Left kidney (tissue), 2 donors: ENCODE data around the gene RPS10. TPM values are rescaled to one million over a fixed set of nuclear protein-coding genes. Genes with fewer than 3 reads are reported as not detected.
A peak's percentile ranks its signal among the peaks of the same experiment; 100 is the strongest.

Experiments
- DNase-seq: peaks from one replicate; pipeline ENCODE4 v3.0.0-alpha.2; 2013
- polyA plus RNA-seq: library from polyadenylated mRNA; unstranded; fragments of 120-200 nt; gene quantifications from one replicate; pipeline ENCODE4 v1.2.1, GENCODE V29; 2013; ENCODE audit not compliant: insufficient read length

Gene RPS10
- polyA plus RNA-seq, 1 donor: 1,078 TPM

DNA sequence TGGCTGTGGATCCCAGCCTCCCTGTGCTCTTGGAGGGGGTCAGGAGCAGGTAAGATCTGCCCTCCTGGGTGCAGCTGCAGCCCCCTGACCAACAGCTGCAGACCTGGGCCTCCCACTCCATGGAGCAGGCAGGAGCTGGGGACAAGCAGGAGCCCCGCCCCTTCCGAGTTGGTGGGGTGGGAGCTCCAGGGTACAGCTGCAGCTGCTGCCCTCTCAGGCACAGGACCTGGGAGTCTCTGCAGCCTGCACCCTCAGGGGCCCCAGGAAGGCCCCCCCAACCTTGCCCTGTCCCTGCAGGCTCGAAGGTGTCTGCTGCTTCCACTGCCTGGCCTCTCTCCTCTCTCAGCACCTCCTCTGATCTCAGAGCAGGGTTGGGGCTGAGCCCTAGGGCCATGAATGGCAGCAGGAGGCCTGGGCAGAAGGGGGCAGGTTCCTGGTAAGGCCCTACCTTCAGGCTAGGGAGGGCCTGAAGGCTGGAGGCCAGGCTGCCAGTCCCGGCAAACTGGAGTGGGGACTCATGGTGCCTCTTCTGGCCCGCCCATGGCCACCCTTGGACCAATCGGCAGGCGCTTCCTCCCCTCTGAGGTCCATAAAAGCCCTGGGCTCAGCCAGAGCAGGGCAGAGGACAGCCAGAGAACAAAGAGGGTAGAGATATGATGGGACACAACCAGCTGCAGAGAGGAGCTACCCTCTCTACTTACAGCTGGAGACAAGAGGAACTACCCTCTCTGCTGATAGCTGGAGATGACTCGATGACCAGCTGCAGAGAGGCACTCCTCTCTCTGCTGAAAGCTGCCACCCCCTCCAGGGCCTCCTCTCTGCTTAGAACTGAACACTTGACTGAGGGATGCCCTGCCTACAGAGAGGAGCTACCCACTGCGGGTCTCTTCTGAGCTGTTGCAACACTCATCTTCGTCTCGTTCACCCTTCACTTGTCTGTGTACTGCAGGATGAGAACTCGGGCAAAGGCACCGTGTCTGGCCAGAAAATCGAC is 32.2 kb upstream of the RPS10 start:
- DNase-seq: no peak

DNA sequence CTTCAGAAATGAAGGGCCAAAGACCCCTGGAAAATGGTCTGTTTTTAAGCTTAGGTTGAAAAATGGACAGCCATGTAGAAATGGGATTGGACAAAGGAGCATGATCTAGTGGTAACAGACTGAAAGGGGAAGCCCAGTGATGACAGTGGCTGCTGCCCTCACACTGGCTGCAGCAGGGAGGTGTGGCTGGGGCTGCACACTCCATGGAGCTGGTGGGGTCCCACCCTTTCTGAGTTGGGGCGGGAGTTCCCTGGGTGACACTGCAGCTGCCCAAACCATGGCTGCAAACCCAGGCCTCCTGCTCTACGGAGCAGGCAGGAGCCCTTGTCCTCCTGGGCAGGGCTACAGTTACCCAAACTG is 31.5 kb upstream of the RPS10 start:
- no peak for DNase-seq

DNA sequence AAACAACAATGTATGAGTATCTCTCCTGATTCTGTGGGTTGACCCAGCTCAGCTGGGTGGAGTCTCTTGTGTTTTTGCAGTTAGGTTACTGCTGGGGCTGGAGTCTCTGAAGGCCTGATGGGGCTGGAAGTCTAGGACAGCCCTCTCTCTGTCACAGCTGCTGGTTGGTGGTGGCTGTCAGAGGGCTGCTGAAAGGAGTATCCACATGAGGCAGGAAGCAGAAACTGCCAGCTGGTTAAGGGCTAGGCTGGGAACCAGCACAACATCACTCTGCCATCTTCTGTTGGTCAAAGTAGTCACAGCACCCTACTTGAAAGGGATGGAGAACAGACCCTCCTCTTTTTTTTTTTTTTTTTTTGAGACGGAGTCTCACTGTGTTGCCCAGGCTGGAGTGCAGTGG is 30.0 kb upstream of the RPS10 start:
- DNase-seq: no peak

DNA sequence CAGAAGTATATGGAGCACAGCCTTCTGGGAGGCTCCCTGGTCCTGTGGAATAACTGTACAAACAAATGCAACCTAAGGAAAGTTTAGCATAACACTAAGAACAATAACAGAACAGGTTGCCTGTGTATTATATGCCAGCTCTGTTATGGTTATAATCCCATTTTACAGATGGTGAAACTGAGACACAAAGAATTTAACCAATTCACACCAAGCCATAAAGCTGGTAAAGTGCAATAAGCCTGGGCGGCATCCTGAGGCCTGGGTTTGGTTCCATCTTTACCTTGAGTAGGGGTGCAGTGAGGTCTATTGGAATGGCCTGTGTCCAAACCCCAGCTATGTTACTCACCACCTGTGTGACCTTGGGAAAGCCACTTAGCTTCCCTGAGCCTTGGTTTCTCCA is 25.3 kb upstream of the RPS10 start:
- no peak for DNase-seq

DNA sequence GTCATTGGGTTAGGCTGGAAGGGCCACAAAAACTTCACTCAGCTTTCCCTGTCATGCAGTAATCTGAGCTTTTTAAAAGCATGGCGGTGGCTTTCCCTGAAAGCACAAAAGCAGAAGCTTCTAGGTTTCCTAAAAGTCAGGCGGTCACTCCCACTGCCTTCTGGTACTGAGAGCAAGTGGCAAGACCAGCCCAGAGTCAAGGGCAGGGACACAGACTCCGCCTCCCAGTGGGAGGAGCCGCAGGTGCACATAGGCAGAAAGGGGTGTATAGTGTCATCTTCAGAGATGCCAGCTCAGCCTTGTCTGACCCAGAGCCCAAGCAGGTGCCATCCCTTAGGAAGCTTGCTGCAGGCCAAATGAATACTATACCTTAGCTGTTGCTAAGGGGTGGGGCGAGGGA is 22.0 kb upstream of the RPS10 start:
- peak; percentile 57 for DNase-seq

DNA sequence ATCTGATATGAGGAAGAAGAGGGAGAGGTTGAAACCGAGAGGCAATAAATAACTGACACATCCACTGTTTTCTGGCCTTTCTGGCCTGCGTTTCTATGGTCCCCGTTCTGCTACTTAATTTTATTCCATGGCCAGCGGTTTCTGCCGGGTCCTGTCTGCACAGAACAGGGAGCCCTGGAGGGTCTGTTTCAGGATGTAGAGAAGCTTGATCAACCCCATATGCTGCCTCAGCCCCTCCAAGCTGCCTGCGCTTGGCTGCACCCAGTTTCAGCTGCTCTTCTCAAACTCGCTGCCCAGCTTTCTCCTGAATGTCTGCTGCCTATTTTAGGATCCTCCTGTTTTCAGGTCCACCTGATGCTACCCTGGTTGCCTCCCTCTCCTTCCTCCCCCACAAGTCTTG is 21.5 kb upstream of the RPS10 start:
- peak; percentile 56 for DNase-seq

DNA sequence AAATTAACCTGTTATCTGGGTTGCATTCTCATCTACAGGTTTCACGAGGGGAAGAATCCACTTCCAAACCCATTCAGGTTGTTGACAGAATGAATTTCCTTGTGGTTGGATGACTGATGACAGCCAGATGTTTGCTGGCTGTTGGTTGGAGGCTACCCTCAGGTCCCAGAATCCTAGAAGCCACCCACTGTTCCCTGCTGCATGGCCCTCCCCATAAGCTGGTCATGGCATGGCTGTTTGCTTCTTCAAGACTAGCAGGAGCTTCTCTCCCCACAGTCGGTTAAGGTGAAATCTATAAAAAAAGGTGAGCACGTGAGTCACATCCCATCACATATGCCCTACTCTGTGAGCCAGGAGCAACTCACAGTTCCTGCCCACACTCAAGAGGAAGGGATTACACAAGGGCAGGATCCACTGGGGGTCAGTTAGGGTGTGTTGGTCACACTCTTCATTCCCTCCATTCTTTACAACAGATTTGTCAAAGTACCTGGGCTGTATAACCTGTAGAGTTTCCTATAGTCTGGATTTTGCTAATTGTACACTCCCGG is 19.5 kb upstream of the RPS10 start:
- no peak for DNase-seq

DNA sequence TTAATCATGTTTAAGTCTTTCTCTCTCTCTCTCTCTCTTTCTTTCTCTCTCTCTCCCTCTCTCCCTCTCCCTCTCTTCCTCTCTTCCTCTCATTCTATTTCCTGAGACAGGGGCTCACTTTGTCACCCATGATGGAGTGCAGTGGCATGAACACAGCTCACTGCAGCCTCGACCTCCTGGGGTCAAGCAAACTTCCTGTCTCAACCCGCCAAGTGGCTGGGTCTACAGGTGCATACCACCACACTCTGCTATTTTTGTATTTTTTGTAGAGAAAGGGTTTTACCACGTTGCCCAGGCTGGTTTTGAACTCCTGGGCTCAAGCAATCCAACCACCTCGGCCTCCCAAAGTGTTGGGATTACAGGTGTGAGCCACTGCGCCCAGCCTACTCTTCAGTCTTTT is 15.7 kb upstream of the RPS10 start:
- DNase-seq: no peak

DNA sequence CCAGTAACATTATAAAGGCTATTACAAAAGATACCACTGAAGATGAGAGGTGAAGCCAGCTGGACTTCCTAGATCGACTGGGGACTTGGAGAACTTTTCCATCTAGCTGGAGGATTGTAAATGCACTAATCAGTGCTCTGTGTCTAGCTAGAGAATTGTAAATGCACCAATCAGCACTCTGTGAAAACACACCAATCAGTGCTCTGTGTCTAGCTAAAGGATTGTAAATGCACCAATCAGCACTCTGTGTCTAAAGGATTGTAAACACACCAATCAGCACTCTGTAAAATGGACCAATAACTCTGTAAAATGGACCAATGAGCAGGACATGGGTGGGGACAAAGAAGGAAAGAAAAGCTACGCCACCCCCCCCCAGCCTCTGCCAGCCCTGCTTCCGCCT is 13.6 kb upstream of the RPS10 start:
- DNase-seq: no peak

DNA sequence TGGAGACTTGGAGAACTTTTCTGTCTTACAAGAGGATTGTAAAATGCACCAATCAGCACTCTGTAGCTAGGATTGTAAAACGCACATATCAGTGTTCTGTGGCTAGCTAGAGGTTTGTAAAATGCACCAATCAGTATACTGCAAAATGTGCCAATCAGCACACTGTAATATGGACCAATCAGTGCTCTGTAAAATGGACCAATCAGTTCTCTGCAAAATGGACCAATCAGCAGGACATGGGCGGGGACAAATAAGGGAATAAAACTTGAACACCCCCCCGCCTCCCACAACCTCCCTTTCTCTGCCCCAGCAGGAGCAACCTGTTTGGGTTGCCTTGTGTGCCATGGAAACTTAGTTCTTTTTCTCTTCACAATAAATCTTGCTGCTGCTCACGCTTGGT is 12.8 kb upstream of the RPS10 start:
- DNase-seq: no peak

DNA sequence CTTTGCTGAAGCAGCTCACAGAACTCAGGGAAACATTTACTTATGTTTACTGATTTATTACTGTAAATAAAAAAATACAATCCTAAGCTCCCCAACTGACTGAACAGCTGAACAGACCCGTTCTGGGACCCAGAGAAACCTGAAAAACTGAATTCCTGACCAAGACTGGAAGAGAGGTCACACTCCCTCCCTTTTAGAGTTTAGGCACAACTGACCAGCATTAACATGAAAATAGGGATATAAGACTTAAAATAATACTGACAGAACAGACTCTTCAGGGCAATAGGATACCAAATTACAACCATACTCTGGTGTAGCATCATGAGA is 11.7 kb upstream of the RPS10 start:
- no peak for DNase-seq

DNA sequence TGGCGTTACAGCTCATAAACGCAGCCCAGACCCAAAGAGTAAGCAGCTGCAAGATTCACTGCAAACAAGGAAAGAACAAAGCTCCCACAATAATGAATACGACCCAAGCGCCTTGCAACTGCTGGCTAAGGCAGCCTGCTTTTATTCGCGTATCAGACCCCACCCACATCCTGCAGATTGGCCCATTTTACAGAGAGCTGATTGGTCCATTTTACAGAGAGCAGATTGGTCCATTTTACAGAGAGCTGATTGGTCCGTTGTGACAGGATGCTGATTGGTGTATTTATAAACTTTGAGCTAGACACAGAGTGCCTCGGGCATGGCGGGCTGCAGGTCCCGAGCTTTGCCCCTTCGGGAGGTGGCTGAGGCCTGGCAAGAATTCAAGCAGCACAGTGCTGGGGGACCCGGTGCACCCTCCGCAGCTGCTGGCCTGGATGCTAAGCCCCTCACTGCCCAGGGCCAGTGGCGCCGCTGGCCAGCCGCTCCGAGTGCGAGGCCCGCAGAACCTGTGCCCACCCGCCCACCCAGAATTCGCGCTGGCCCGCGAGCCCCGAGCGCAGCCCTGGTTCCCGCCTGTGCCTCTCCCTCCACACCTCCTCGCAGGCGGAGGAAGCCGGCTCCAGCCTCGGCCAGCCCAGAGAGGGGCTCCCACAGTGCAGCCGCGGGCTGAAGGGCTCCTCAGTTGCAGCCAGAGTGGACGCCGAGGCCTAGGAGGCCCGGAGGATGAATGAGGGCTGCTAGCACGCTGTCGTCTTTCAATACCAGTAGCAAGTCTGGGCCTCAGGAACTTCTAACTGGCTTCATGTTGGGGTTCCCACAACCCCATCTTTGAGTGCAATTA is 11.2 kb upstream of the RPS10 start:
- DNase-seq: no peak

DNA sequence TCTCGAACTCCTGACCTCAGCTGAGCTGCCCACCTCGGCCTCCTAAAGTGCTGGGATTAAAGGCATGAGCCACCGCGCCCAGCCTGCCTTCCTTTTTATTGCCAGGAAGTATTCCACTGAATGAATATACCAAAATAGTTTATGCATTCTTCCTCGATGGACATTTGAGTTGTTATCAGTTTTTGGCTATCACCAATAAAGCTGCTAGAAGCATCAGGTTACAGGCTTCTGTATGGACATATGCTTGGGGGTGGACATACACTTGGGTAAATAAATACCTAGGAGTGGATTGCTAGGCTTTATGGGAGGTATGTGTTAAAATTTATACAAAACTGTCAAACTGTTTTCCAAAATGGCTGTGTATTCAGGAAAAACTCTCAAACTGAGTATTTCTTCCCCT is 10.0 kb upstream of the RPS10 start:
- no peak for DNase-seq

DNA sequence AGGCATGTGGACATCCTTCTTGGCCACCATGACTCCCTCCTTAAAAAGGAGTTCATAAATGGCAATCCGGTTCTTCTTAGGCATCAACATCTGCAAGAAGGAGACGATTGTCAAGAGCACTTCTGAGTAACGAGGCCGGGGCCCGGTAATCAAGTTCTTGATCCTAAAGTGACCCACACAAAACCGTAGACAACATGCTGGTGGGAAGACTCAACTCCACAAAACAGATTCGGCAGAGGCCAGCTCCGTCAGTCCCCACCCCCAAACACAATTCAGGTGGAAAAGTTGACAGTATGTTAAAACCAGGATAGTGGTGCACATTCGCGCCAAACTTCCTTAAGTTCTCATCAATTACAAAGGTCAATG is 754 bp downstream of the RPS10 start:
- no peak for DNase-seq

DNA sequence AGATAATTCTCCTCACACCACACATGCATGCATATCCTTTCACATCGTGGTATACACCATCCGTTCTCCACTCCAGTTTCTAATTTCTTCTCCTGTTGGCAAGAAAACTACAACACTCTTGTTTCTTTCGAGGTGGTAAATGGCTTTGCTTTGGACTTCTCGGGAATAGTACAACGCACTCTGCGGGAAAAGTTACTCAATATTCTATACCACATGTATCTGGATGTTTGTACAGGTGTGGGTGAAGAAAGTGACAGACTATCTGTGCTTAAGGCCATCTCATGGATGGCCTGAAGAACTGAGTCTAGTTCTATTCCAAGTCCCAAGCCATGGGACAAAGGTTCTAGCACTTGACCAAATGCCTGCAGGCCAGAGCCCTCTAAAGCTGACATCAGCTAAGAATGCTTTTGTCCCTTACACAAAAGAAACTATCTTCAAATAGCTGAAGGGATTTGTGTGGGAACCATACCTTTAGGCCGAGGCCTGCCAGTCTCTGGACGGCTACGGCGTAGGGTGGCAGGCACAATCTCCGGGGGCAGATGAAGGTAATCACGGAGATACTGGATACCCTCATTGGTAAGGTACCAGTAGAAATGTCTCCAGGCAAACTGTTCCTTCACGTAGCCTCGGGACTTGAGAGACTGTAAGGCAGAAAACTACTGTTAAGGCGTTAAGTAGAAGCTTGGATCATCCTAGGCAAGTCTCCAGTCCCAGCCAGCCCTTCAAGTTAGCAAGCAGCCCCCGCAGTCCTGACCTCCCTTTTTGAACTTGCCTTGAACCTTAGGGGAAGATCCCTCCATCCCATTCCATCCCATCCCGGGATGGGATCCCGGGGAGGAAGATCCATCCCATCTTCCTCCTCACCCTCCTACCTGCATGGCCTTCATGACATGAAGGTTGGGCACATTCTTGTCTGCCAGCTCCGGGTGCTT is 1.4 kb downstream of the RPS10 start:
- DNase-seq: no peak

DNA sequence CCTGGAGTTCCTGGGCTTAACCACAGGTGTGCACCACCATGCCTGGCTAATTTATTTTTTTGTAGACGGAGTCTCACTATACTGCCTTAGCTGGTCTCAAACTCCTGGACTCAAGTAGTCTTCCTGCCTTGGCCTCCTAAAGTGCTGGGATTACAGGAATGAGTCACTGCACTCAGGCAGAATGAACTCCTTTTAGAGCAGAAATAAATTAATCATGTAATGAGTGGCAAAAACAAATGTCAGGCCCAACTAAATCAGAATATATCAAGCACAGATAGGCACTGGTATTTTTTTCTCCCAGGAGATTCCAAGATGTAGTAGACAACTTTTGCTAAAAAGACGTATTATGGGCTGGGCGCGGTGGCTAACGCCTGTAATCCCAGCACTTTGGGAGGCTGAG is 2.6 kb downstream of the RPS10 start:
- DNase-seq: no peak

DNA sequence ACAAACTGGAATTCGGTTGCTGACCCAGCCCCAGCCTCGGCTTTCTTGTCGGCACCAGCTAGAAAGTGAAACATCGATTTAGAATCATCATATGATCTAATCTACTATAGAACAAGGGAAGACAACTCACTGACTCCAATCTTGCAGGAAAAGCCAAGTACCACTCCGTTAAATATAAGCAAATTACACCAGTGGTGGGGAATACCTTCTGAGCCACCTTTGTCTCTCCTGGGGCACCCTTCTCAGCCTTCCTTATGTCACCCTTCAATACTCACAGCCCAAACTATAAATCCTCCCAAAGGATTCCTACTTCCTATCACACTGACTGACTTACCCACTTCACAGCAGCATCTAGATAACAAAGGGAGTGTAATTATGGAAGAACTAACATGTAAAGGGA is 7.5 kb downstream of the RPS10 start:
- DNase-seq: no peak

DNA sequence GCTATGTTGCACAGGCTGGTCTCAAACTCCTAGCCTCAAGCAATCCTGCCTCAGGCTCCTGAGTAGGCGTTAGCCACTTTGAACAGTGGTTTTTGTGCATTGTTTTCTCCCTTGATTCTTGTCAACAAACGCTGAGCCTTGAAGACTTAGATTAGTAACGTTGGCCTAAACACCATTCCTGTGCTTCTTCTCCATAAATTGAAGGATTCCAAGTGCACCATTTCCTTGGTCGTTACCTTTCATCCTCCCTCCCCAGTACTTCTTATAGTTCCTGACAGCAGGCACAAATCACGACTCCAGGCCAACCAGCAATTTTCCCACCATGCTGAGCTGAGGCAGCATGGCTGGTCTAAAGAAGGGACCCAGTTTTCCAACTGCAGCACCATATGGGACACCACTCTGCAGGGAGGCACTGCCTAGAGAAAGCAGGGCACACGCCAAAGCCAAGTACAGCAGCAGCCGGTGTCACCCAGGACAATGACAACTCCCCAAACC is 8.9 kb downstream of the RPS10 start:
- no peak for DNase-seq

DNA sequence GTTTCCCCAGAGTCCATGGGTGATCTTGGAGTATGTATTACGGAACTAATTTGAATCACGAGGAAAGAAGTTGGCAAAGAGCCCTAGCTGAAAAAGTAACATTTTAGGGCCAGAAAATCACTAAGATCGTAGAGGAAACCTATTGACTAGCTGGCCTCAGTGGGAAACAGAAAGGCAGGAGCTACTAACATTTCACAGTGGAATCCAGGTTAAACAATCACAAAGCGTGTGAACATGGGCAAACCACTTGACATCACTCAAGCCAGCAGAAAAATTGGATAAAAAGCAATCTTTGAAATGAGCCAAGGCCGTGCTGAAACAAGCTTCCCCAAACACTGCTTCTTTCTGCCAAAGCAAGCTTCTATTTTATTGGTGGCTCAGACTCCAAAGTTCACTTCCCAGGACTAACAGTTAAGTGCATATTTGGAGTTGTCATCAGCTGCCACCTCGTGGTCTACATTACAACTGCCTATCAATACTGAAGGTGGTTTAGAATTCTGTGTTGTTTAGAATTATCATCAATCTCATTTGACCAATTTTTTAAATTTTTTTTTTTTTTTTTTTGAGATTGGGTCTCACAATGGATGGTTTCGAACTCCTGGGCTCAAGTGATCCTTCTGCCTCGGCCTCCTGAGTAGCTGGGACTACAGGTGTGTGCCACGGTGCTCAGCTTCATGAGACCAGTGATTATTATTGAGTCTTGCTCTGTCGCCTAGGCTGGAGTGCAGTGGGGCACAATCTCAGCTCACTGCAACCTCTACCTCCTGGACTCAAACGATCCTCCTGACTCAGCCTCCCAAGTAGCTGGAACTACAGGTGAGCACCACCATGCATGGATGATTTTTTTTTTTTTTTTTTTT is 10.6 kb downstream of the RPS10 start:
- DNase-seq: peak; percentile 36

DNA sequence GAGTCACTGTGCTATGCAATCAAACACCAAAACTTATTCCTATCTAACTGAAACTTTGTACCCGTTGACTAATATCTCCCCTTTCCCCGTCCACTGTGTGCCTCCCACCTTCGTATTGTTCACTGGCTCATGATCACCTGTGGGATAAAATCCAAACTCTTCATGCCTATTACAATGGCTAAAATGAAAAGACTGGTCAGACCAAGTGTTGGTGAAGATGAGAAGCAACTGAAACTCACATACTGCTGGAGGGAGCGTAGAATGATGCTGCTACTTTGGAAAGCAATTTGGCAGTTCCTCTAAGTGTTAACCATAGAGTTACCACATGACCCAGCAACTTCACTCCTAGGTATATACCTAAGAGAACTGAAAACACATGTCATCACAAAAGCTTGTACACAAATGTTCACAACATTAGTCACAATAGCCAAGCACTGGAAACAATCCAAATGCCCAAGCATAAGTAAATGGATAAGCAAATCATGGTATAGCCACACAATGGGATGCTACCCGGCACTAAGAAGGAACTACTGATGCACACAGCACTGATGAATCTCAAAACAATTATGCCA is 13.1 kb downstream of the RPS10 start:
- no peak for DNase-seq

DNA sequence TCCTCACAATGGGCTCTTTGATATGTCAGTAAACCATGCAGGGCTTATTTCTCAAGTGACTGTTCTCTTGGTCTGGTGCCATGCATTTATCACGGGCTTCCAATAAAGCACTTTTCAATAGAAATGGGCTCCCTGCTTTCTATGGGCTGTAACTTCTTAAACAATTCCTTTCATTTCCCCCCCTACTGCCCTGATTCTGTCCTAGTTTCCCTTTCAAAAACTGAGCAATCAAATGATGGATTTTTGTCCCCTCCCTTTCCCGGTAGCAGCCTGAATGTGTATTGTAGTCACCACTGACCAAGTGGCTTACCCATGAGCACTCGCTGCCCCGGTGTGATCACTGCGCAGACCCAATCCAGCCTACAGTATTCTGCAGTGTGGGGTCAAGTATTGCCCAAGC is 13.9 kb downstream of the RPS10 start:
- no peak for DNase-seq
